Stimulated activated CD8-positive, alpha-beta memory T cell treated with anti-CD3 and anti-CD28 coated beads, Interleukin-12 subunit alpha, Interleukin-12 subunit beta, amount 100 ng/mL, for 1 hour (primary cell): ENCODE results near the gene AKR1C1.
"Not testable (repeated sequence)": the region's sequence is repeated elsewhere in the genome, so short reads cannot be mapped to it uniquely, and the experiment has no call there.

Experiments used
- DNase-seq: peaks from one replicate; pipeline ENCODE4 v3.0.0-alpha.2; 2020; ENCODE audit warnings: low read depth

The AKR1C1 gene

DNA sequence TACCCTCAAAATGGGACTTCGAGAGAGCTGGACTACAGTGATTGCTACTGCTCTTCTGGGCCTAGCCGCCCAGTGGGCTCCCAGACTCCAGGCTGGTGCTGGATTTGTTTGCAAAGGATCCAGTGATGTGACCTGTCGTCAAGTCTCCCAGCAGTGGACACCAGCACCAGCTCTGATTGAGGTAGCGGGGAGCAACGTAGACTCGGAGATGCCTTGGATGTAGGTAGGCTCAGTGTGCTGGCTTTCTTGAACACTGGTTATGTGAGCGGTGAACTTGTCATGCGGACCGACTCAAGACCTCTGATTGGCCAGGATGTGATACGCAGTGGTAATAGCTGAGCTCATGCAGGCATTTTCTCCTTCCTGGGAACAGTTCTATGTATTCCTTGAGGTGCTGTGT is 21.0 kb downstream of the AKR1C1 start:
- no peak for DNase-seq

DNA sequence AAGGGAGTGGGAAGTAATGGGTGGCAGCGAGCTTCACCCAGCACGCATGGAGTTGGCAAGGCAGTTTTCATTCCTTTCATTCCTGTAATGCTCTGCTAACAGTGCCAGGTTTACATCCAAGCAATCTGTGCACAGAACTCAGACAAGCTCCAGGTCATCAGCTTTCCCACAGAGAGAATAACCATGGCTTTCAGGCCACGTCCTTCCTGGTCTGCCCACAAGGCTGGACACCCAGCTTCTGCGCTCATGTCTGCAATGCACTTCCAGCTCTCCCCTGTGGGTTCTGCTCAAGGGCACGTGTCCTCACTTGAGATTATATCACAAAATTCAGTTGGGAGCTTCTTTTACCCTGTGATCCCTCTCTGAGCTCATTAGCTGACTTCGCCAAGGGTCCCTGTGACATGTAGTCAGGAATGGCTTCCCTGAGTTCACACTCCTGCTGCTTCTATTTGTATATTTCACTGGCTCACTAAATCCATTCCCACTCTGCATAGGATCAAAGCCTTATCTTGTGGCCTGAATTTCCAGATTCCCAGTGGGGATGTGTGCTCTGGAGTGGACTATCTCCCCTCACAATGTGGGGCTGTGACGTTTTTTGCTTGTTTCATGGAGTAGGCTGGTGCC is 21.9 kb downstream of the AKR1C1 start:
- DNase-seq, result no peak

DNA sequence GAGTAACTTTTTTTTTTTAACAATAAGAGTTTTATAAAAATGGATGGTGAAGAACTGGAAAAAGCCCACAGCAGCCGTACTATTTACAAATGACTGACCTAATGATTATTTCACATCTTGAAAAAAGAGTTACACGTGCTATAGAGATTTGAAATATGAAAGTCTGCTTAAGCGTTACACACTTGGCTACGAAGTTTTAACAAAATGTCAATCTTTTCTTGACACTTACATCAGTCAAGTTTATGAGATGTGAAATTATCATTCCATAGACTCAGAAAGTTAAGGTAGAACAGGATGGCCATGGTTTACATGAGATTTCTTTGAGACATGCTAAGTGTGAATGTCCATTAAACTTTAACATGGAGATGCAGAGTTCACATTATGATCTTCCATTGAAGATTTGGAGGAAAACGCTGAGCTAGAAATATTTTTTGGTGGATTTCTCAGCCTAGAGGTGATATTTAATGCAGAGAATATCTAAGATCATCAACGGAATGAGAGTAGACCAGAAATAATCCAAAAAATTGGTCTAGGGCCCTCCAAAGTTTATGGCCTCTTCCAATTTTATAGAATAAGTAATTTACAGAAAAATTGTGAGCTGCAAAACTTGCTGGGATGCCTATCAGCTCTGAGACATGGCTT is 24.9 kb downstream of the AKR1C1 start:
- not testable (repeated sequence) for DNase-seq

DNA sequence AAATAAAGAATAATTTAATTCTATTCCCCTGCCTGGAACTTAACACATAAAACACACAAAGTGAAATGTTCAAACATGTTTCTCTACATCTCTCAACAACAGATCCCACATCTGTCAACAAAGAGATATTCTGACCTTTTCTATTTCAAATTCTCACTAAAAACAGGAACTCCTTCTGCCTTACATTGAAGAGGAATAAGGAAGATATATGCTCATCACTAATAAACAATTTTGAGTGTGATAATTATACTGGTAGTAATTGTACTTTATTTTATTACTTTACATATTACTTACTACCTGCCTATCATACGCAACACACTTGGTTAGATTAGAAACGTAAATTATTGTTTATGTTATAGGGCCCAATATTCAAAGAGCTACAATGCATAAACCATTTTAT is 27.0 kb downstream of the AKR1C1 start:
- DNase-seq, result no peak

DNA sequence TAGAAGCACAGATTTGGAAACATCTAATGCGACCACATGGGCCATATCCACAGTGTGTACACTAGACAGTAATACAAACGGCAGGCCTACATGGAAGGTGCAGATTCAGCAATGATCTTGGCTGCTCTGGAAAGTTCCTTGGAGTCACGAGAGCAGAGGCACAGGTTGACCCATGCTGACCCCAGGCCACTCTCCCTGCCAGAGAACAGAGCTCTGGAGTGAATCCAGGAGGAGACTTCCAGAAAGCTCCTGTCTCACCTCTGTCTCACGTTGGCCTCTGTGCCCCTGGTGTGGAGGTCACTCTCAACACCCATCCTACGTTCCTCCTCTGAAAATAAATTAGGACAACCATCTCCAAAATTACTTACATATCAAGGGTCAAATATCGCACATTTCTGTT is 28.2 kb downstream of the AKR1C1 start:
- DNase-seq, result not testable (repeated sequence)

DNA sequence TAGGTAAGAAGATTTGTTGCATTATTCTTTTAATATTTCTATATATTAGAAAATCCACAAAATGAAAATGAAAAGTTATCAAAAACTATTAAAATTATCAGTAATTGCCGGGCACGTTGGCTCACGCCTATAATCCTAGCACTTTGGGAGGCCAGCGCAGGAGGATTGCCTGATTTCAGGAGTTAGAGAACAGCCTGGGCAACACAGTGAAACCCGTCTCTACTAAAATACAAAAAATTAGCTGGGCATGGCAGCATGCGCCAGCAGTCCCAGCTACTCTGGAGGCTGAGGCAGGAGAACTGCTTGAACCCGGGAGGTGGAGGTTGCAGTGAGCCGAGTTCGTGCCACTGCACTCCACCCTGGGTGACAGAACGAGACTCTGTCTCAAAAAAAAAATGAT is 29.3 kb downstream of the AKR1C1 start:
- not testable (repeated sequence) for DNase-seq

DNA sequence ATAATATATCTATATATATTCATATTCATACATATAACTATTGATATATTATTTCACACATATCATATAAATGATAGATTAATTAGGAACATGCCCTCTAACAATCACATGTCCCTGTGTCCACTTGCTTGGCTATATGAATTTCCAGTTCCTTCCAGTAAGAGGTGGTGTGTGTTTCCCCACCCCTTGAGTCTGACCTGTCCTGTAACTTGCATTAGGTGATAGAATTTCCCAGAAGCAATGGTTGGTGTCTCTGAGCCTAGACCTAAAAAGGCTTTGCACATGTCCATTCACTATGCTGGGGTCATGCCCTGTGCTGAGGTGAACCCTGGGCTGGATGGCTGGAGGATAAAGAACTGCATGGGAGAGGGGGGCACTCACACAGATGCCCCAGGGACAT is 31.0 kb downstream of the AKR1C1 start:
- not testable (repeated sequence) for DNase-seq

DNA sequence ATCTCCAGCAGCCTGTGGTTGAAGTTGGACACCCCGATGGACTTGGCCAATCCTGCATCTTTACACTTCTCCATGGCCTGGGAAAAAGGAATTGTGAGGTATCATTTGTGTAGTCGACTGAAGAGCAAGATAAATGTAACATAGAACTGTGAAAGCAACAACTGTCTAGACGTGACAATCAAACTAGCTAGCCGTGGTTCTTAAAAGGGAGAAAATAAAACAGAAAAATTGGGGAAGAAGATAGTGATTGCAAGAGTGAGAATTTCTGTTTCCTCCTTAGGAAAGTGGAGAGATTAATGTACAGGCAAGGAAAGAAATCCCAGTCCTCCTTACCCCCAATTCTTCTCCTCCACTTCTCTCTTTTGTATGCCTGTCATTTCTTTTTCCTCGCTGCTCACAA is 35.5 kb downstream of the AKR1C1 start:
- no peak for DNase-seq

DNA sequence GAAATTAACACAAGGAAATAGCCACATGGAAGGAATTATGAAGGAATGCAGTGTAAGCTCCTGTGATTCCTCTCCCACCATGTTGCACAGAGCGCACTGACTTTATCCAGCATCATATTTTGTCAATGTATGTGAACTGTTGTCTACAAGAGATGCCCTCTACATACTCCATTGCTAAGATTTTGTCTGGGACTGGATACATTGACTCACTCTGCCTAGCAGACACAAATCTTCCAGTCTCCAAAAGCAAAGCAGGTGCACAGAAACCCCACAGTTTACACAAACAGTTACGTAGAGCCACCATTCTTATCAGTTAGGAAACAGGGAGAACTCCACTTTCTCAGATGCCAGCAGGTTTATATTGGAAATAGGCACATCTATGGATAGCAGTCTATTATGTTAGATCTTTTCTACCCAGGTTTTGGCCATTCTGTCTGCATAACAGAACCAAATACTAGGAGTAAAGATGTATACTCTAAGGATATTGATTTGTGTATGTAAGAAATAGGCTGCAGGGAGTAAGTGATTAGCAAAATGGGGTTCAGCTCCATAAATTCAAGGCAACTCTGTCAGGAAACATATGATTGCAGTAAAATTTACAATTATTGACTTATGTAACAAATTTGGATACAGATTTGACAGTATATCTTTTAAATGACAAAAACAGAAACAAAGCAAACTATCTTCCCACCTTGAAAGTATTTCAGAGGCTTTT is 39.0 kb downstream of the AKR1C1 start:
- no peak for DNase-seq

DNA sequence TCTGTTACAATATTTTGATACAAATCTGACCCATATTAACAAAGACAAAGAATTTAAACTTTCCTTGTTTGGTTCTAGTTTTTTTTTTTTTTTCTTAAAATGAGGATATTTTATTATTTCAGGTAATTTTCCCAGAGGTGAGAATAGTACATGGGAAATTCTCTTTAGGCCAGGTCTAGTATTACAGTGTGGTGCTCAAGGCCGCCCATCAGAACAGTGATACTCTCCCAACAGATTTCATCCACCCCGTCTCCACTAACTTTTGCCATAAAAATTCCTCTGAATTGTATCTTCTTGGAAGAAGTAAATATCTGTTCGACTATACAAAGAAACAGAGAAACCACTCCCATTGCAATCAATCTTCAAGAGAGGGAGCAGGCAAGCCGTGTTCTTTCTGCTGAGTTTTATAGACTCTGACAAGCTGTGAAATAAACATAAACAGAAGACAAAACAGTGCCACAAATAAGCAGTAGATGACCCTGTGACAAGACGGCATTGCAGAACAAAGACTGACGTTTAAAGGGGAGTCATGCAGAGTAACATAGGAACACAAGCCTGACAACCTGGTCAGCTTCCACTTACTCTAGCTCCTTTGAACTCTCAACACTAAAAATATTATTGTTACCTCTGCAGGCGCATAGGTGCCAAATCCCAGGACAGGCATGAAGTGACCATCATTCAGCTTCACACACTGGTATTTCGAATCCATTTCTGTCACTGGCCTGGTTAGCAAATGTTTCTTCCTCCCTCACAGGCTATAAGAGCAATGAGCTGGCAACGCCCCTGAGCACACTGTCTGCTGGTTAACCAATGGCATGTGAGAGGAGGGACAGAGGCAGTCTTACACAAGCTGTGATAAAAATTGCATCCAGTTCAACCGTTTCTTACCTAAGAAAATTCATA is 40.2 kb downstream of the AKR1C1 start, which contains the start of gene AKR1C2:
AKR1C2 (minus strand) TSS at position 731 of the 903 bp plus-strand sequence; CDS start at position 709, 22 bp downstream.
- DNase-seq, result not testable (repeated sequence)

DNA sequence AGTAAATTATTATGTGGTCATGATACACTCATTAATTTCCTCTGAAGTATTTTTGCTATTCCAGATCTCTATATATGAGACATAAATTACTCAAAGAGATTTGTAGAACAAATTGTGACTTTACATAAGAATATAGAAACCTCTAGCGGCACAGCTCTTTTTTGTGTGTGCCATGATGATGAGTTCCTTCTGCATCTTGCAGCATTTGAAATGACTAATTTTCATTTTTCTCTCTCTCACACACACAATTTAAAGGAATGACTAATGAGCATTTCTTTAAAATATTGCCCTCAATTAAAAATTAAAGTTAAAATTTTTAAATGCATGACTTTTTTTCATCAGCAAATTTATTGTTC is 40.8 kb downstream of the AKR1C1 start:
- DNase-seq, result not testable (repeated sequence)

DNA sequence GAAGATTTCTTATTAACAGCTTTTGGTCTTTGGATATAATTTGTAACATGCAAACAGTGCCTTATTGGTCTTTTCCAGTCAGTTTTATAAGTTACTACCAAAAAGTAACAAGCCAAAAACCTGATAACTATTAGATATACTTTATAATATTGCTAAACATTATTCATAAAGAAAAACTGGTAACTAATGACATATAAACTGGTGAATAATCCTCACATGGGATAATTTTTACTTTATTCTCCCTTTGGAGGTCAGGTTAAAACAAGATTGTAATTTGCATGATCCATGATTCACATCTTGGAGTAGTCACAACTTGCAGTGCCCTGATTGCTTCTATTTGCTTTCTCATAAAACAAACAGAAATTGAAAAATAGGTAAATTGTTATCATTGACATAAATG is 41.3 kb downstream of the AKR1C1 start:
- DNase-seq, result not testable (repeated sequence)

DNA sequence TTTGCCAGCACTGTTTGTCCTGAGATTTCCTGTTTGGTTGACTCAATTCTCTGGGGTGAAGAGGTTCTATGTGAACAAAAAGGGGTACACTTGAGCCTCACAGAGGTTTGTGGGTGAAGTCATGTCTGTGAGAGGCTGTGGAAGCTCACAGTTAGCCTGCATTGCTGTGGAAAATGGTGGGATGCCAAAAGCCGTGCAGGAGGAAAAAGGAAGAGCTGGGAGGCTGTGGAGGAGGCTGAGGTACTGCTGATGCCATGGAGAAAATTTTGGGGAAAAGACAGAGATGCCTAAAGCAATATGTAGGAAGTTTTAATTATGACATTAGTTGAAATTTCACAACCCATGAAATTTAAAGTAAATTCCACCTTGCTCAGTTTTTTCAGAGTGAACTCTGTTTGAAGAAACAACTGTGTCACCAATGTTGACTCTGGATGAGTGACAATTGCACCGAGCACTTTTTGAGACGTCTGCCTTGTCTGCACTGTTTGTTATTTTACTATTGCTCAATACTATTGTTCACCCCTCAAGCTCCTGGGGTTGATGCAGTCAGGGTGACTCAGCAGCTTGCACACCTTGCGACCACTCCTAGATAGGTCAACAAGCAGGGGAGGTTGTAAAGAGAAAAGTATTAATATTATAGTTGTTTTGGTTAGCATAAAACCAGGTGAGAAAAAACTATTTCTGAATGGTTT is 45.8 kb downstream of the AKR1C1 start:
- DNase-seq, result not testable (repeated sequence)

DNA sequence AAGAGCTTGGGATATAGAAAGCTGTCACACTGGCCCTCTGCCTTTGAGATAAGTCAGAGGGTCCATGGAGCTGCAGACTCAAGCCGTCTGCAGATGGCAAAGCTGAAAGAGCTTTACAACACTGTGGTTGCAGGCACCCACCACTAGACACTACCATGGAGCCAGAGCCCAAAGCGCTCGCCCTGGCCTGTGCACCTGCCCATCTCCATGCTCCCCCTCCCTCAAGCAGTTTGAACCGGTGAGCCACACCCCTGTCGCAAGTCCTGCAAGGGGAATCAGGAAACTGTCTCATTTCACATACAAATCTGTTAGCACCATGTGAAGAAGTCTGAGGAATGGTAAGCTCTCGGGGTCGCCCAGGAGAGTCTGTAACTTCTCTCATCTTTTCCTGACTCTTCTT is 46.8 kb downstream of the AKR1C1 start:
- DNase-seq, result not testable (repeated sequence)

DNA sequence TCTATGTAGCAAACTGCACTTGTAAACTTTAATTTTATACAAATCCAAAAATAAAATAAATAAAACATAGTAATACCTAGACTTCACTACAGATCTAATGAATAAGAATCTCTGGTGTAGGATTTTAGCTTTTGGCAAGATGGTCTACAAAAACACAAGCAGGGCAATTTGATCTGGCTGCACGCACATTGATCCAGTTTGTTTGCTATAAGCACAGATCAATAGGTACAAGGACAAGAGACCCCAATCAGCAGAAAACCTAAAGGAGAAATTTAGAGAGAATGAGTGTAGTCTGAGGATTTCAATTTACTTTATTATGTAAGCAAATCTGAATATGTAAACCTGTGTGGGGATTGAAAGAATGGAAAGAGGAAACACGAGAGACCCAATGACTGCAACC is 48.2 kb downstream of the AKR1C1 start:
- DNase-seq, result not testable (repeated sequence)

DNA sequence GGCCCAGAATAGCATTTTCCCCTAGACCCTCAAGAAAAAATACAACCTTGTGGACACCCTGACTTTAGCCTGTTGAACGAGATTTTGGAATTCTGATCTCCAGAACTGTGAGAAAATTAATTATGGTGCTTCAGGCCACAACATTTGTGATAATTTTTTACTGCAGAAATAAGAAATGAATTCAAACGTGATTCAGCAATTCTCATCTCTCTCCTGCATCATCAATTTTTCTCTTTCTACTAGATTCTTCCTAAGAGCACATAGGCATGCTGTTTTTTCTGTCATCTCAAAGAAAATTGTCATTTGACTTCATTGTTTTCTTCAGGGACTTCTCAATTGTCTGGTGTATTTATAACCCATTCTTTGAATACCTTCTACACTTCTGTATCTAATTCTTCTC is 49.4 kb downstream of the AKR1C1 start:
- DNase-seq, result no peak

DNA sequence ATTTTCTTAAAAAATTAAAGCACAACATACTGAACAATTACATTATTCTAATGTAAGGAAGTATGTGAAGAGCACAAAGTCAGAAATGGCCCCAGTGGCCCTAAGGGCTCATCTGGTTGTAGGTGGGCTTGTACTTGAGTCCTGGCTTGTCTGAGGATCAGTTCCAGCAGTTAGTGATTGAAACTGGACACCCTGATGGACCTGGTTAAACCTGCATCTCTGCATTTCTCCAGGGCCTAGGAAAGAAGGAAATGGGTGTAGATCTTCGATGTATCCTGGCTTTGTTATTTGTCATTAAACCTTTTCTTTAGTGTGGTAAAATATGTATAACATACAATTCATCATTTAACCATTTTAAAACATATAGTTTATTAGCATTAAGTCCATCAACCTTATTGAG is 50.2 kb downstream of the AKR1C1 start:
- DNase-seq, result no peak

DNA sequence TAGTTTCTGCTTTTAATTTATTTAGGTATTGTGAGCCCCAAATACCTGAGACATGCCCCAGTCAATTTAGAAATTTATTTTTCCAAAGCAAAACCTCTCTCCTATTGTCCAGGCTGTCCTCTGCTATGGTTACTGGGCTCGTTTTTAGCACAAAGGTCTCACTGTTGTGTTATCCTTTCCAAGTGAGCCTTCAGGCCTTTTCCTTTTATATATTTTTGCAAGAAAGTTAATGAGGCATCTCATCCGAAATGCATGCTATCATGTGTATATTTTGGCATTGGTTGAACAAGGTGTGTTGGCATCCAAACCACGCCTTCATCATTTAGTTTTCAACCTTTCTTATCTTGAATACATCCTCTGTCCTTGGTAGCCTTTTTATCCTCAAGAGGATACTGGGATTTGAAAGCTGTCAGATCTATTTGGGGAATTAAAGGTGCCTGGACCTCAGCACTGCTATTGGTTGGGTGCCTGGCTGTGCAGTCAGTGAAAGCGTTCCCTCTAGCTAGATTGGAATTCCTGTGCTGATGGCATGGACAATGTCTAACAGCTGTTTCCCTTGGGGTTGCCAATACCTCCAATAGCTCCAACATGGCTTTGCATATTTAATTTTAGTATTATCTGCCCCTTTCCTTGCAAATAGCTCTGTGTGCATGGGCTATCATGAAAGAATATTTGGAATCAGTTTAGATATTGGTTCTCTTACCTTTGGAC is 51.1 kb downstream of the AKR1C1 start:
- not testable (repeated sequence) for DNase-seq

DNA sequence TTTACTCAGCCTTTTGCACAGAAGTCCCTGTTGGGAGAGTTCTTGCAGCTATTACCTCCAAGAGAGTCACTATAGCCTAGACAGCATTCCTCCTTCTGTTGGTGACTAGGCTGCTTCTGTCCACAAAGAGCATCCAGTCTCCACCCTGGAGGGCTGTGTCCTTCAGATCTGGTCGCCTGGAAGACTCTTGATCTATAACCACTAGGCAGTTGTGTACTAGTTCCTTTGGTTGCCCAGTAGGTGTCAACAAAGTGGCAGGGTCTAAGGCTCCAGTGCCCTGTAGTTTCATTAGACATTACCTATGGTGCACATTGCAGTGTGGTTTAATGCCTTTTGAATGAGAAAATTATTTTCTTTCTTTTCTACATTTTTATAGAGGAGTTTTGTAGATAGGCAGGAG is 51.7 kb downstream of the AKR1C1 start:
- DNase-seq, result no peak

DNA sequence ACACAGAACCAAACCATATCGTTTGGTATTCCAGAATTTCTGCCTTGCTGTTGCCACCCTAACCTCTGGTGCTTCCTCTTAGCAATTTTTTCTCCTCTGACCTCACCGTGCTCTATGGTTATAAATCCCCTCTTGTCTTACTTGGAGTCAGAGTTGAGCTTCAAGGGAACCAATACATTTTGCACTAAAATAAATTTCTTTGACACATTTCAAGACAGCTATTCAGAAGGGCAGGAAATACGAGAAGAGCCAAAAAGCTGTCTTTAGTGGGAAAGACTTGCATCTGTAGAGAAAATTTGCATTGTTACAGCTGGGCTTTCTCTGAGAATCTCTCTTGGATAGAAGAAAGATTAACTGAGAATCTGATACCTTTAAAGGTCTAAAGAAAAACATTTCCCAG is 54.9 kb downstream of the AKR1C1 start:
- DNase-seq, result no peak

DNA sequence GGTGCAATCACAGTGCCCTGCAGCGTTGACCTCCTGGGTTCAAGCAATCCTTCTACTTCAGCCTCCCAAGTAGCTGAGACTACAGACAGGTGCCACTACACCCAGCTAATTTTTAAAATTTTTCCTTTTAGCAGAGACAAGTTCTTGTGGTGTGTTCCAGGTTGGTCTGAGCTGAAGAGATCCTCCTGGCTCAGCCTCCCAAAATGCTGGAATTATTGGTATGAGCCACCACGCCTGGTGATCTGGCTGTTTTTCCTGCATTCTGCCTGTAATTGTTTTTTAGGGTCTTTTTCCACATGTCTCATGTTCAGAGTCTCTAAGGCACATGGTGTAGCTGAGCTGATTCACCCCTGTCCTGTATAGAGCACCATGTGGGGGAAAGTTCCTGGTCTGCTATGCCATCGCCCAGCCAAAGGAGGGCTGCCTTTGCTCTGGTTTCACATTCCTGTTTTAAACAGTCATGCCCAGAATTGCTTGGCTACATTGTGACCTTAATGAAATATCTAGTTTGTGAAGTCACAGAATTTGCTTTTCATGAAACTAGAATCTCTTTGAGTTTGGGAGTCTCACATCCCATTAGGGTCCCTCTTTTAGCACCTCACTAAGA is 55.6 kb downstream of the AKR1C1 start:
- DNase-seq, result not testable (repeated sequence)
